WI38 (cell line): ENCODE measurements around the gene CSPG4.
"Not testable (repeated sequence)": the region's sequence is repeated elsewhere in the genome, so short reads cannot be mapped to it uniquely, and the experiment has no call there.

Experiments
- H3K4me3 ChIP-seq: 2 replicates; pipeline ENCODE4 v1.5.1; 2011; ENCODE audit warnings: low read depth, mild to moderate bottlenecking, control low read depth, low read length
- TF ChIP-seq, protein P1 (sequence below): IDR thresholded peaks from 2 replicates; pipeline ENCODE4 v1.5.1; 2012; ENCODE audit warnings: low read depth, mild to moderate bottlenecking, control low read depth, low read length

CSPG4 gene

DNA sequence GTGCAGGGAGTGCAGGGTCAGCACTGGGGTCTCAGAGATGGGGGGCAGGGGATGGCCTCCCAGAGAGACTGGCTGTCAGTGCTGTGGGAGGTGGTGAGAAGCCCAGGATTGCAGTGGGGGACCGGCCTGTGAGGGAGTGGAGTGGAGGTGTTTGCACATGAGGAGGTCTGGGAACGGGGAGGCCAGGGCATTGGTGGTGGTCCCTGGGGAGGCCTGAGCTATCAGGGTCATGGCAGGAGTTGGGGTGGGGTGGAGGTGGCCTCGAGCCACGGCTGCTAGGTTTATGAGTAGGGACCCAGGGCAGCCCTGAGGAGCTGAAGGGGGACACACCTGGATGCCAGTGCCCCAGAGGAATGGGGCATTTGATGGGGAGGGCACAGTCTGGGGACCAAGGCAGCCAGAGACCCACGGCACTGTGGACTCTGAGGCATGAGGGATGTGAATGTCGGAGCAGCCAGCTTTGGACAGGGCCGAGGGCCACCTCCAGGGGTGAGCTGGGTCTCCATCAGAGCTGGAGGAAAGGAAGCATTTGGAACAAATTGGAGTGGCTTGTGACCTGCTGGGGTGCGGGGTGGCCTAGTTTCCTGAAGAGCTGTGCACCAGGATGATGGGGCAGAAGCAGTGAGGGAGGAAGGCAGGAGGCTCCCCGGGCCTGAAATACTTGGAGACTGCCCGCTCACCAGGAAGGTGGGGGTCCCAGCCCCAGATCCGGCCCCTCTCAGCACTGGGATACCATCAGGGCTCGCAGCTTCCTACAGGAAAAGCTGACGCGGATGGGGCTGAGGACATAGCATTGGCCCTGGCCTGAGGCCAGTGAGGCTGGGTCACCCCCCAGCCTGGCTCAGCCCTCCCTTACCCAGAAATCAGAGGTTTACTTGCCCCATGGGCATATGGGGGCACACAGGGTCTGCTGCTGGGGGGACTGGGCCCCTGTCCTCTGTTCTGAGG lies 9.5 kb upstream of the CSPG4 start:
- H3K4me3 ChIP-seq = no peak overlapping the region
- TF ChIP-seq, protein P1, sequence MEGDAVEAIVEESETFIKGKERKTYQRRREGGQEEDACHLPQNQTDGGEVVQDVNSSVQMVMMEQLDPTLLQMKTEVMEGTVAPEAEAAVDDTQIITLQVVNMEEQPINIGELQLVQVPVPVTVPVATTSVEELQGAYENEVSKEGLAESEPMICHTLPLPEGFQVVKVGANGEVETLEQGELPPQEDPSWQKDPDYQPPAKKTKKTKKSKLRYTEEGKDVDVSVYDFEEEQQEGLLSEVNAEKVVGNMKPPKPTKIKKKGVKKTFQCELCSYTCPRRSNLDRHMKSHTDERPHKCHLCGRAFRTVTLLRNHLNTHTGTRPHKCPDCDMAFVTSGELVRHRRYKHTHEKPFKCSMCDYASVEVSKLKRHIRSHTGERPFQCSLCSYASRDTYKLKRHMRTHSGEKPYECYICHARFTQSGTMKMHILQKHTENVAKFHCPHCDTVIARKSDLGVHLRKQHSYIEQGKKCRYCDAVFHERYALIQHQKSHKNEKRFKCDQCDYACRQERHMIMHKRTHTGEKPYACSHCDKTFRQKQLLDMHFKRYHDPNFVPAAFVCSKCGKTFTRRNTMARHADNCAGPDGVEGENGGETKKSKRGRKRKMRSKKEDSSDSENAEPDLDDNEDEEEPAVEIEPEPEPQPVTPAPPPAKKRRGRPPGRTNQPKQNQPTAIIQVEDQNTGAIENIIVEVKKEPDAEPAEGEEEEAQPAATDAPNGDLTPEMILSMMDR = no peak

DNA sequence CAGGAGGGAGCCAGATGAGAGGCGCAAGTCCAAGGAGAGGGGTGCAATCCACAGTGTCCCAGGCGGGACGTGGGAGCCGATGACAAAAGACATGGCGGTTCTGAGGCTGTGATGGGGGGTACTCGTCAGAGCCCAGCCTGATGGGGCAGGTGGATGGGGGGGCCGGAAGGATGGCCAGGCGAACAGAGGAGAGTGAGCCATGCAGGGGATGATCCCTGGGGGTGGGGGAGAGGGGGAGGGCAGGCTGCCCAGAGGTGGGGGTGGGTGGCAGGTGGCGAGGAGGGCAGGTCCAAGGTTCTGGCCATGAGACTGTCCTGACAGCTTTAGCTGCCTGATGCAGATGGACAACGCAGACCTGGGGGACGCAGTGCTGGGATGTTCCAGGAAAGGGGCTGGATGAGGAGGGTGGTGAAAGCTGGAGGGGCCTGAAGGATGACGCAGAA lies 8.9 kb upstream of the CSPG4 start:
- TF ChIP-seq, protein P1 = no peak
- H3K4me3 ChIP-seq = no peak overlapping the region

DNA sequence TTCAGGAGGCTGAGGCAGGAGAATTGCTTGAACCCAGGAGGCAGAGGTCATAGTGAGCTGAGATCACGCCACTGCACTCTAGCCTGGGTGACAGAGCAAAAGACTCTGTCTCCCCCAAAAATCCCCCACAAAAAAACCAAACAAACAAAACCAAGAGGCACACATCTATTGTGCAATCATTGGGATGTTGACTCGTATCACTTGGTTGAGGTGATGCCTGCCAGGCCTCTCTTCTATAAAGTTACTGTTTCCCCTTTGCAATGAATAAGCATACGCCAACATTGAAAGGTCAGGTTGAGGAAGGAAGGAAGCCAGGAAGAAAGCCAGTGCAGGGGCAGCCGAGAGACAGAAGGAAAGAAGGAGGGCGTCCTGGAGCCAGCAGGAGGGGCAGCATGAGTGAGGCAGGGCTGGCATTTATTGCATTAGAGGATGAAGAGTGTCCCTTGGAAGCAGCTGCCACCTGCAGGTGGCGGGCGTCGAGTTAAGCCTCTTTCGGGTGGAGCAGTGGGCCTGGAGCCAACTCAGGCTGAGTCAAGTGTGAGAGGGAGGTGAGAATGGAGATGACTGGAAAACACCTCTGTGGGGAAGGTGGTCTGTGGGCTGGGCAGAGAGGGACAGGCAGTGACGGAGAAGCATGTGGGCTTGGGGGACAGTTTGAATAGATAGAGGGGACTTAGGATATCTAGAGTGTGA lies 8.3 kb upstream of the CSPG4 start:
- TF ChIP-seq, protein P1 = 0 out of 2 replicates have a peak, but pooled peaks have one; percentile 3
- H3K4me3 ChIP-seq = no peak overlapping the region

DNA sequence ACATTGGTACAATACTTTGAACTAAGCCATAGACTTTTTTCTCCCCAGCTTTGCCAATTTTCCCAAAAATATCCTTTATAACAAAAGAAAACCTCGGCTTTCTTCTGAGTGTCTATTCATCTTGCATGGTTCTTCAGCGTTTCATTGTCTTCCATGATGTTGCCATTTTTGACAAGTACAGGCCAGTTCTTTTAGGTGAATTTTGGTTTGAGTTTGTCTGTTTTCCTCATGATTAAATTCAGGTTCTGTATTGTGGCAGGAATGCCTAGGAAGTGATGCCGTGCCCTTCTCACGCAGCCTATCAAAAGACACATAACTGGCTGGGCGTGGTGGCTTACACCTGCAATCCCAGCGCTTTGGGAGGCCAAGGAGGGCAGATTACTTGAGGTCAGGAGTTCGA lies 7.6 kb upstream of the CSPG4 start:
- H3K4me3 ChIP-seq = no peak overlapping the region
- TF ChIP-seq, protein P1 = no peak

DNA sequence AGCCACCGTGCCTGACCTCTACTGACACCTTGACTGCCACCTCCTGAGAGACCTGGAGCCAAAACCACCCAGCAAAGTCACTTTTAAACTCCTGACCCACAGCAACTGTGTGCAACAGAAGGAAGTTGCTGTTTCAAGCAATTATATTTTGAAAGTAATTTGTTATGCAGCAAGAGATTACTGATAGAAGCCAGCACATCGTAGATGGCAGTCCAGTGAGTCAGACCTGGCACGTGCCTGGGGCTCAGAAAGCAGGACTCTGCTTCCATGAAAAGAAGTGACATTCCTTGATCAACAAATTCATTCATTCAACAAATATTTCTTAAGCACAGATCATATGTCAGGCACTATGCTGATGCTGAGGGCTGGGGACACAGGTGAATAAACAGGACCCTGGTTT lies 5.7 kb upstream of the CSPG4 start:
- no peak overlapping the region for H3K4me3 ChIP-seq
- TF ChIP-seq, protein P1 = no peak

DNA sequence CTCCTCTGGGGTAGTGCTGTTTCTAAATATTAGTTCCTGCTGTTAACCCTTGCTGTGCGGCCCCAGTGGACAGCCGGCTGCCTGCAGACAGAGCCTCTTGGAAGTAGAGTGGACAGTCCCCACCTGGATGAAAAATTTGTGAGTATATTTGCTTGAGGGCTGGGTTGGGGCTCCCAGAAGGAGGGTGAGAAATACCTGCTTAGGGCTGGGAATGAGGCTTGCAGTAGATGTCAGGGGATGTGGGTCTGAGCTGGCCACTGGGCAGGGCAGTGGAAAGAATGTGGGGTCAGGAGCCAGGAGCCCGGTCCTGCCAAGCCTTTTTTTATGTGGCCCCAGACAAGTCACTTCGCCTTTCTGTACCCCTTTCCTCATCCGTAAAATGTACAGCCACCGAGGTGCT lies 4.4 kb upstream of the CSPG4 start:
- not testable (repeated sequence) for H3K4me3 ChIP-seq

DNA sequence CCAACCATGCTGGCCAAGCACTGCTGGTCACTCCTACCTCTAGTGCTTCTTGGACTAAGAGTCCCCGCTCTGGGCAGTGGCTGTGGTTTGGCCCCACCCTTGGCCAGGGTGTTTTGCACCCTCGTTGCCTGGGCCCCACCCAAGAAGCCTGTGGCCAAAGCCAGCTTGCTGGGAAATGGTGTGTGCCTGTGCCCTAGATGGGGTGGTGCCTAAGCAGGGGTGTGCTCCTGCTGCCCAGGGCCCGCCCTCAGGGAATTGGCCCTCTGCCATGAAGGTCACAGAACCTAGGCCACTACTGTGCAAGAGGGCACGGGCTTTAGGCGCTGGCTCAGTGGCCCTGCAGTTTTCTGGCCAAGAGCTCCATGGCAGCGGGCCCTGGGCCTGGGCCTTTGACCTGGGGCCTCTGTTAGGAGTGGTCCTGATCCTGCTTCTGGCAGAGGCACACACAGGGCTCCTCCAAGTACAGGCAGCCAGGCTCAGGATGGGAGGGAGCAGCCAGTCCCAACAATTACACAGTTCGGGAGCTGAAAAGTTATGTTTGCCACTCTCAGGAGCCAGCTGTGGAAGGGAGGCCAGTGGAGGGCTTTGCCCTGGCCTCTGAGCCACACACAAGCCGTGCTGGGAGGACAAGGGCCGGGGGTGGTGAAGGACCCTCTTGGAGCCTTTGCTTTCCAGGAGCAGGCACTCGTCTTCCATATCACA lies 3.8 kb upstream of the CSPG4 start:
- H3K4me3 ChIP-seq = not testable (repeated sequence)

DNA sequence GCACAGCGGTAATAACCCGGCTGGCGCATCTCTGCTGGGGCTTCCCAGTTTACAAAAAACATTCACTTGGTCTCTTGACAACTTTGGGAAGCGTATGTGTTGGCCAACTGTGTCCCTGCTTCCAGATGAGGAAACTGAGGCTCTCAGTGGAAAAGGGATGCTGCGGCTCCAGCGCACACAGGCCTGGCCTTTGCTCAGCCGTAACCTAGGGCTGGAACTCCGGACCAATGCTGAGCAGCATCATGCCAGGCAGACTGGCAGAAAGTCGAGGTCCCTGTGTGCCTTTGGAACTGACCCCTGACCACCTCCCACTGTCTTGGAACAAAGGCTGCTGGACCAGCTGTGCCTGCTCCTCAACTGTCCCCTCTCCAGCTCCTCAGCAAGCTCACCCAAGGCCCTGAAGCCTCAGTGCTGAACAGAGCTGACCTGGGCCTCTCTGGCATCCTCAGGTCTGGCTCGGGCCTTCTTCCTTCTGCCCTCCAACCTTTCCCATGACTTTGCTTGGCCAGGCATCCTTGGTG lies 2.7 kb upstream of the CSPG4 start:
- H3K4me3 ChIP-seq = not testable (repeated sequence)
